K562 (cell line): ENCODE results near the gene JPH3. TPM values are rescaled to one million over a fixed set of nuclear protein-coding genes. Genes with fewer than 3 reads are reported as not detected.

Experiments used
- ATAC-seq: fragments of 200-7000 bp; cut with Tn5 transposase; 3 replicates; pipeline ENCODE4 v1.9.1; 2020; ENCODE audit warnings: moderate library complexity
- BruUV-seq: library from RNA; stranded (reverse); fragments of 400-500 nt; replicated peaks from 2 replicates; lab custom pipeline; 2021; lab: Mats Ljungman, UMichigan
- CTCF ChIA-PET: fragments of 300-600 bp; formaldehyde crosslinking; extraction: SDS; loops from one replicate; lab custom pipeline; 2021; ENCODE audit warnings: low intra/inter-chr PET ratio; lab: Yijun Ruan, JAX
- POLR2A ChIA-PET: fragments of 300-600, 350-650 bp; sonication (Branson Sonifier 250); formaldehyde crosslinking; extraction: SDS; loops from one replicate; lab custom pipeline; 2021; ENCODE audit warnings: antibody characterized with exemption, inconsistent platforms; lab: Yijun Ruan, JAX
- DNase-seq, 4 experiments: peaks; one replicate each; pipeline versions ENCODE4 v3.0.0 to v3.0.0-alpha.2; 2011 to 2018; ENCODE audit warnings: low spot score in 3 of 4, mixed read lengths in 3 of 4; ENCODE audit errors: extremely low read depth in 1 of 4
- FAIRE-seq: peaks from 2 replicates; lab custom pipeline; 2011; peaks lifted over from hg19 to GRCh38; lab: Jason Lieb, UNC
- H2AFZ ChIP-seq: 2 replicates; pipeline ENCODE4 v1.6.0; 2011; ENCODE audit warnings: low read depth, low read length, control low read depth, inconsistent platforms
- H3K27ac ChIP-seq: fragments of 200-600 bp; 3 replicates; pipeline ENCODE4 v1.8.0; 2011; ENCODE audit warnings: low read depth, mild to moderate bottlenecking, control low read depth, inconsistent platforms, low read length, moderate library complexity, mixed read lengths; ENCODE audit errors: extremely low read depth
- H3K27me3 ChIP-seq, 2 experiments: fragments of 300-600 bp in 1 of 2; 2 replicates in 1 of 2; 3 replicates in 1 of 2; pipeline versions ENCODE4 v1.6.0 to v1.8.0; 2011; ENCODE audit warnings: inconsistent platforms in 2 of 2, low read length in 2 of 2, mild to moderate bottlenecking in 1 of 2, mixed read lengths in 1 of 2, moderate library complexity in 1 of 2; ENCODE audit not compliant: control insufficient read depth in 2 of 2, insufficient read depth in 2 of 2
- H3K36me3 ChIP-seq: fragments of 300-600 bp; 3 replicates; pipeline ENCODE4 v1.8.0; 2011; ENCODE audit warnings: mild to moderate bottlenecking, low read length, inconsistent platforms; ENCODE audit not compliant: control insufficient read depth, insufficient read depth
- H3K4me1 ChIP-seq, 2 experiments: fragments of 200-600 bp in 1 of 2; replicated peaks in 1 of 2; 2 replicates in 1 of 2; 3 replicates in 1 of 2; pipeline versions ENCODE4 v1.5.1 to v1.8.0; 2011; ENCODE audit warnings: inconsistent platforms in 2 of 2, low read length in 2 of 2, mild to moderate bottlenecking in 1 of 2, mixed read lengths in 1 of 2, moderate library complexity in 1 of 2; ENCODE audit not compliant: control insufficient read depth in 2 of 2, insufficient read depth in 2 of 2
- H3K4me2 ChIP-seq: 2 replicates; pipeline ENCODE4 v1.6.1; 2011; ENCODE audit warnings: low read length, control low read depth, inconsistent platforms, mixed read lengths; ENCODE audit not compliant: insufficient read depth
- H3K4me3 ChIP-seq: fragments of 200-600 bp; sonication (generic), shearing (Covaris generic); 2 replicates; pipeline ENCODE4 v1.5.1; 2016; ENCODE audit warnings: control low read depth, inconsistent platforms
- H3K79me2 ChIP-seq: fragments of 200-600 bp; 3 replicates; pipeline ENCODE4 v1.8.0; 2011; ENCODE audit warnings: low read length, inconsistent platforms; ENCODE audit not compliant: control insufficient read depth, insufficient read depth
- H3K9ac ChIP-seq, 2 experiments: 2 replicates each; pipeline versions ENCODE4 v1.6.0 to v1.6.1; 2011; ENCODE audit warnings: low read depth in 2 of 2, low read length in 2 of 2, control low read depth in 1 of 2, inconsistent platforms in 1 of 2, mild to moderate bottlenecking in 1 of 2, mixed read lengths in 1 of 2; ENCODE audit not compliant: insufficient read depth in 1 of 2
- H3K9me1 ChIP-seq: one replicate; pipeline ENCODE4 v1.6.0; 2011; ENCODE audit warnings: inconsistent platforms, mild to moderate bottlenecking, low read length, moderate library complexity; ENCODE audit not compliant: control insufficient read depth, insufficient read depth
- H3K9me3 ChIP-seq: replicated peaks from 2 replicates; pipeline ENCODE4 v1.5.1; 2011; ENCODE audit warnings: low read depth, low read length, inconsistent platforms; ENCODE audit not compliant: control insufficient read depth, insufficient read depth
- H4K20me1 ChIP-seq: replicated peaks from 2 replicates; pipeline ENCODE4 v1.6.1; 2011; ENCODE audit warnings: low read length, inconsistent platforms, mixed read lengths; ENCODE audit not compliant: control insufficient read depth, insufficient read depth
- CTCF ChIP-seq, 3 experiments: IDR thresholded peaks in 2 of 3; conservative IDR thresholded peaks in 1 of 3; 2 replicates each; pipeline ENCODE4 v1.5.1; 2011 to 2012; ENCODE audit warnings: low read length in 3 of 3, mild to moderate bottlenecking in 3 of 3, control low read depth in 2 of 3, improper control_type of control experiment in 1 of 3, inconsistent platforms in 1 of 3, low read depth in 1 of 3, mixed read lengths in 1 of 3, moderate library complexity in 1 of 3; ENCODE audit not compliant: insufficient read depth in 2 of 3
- MAX ChIP-seq: sonication (generic); formaldehyde crosslinking; IDR thresholded peaks from 2 replicates; pipeline ENCODE4 v1.9.0; 2022; ENCODE audit warnings: mild to moderate bottlenecking, missing genetic modification reagents
- MCM3 ChIP-seq: fragments of 450-650 bp; IDR thresholded peaks from 2 replicates; pipeline ENCODE4 v1.6.1; 2016
- SMARCC2 ChIP-seq: fragments of 450-650 bp; IDR thresholded peaks from 2 replicates; pipeline ENCODE4 v1.6.1; 2017; ENCODE audit warnings: antibody characterized with exemption, moderate library complexity, mild to moderate bottlenecking, low read depth
- XRCC4 ChIP-seq: IDR thresholded peaks from one replicate; pipeline ENCODE4 v1.6.1; 2011; ENCODE audit not compliant: insufficient read depth, insufficient read length; ENCODE audit errors: extremely low read depth
- ZC3H11A ChIP-seq: IDR thresholded peaks from 2 replicates; pipeline ENCODE4 v1.6.1; 2012; ENCODE audit warnings: low read depth, low read length, improper control_type of control experiment
- WGBS: fragments of 100-300 bp; shearing (Covaris generic); methylation state at CpG from one replicate; pipeline ENCODE4 v1.1.6; 2016; ENCODE audit warnings: low coverage, mixed read lengths; ENCODE audit not compliant: insufficient coverage; ENCODE audit errors: missing lambda C conversion rate; 5-methylcytosine and 5-hydroxymethylcytosine counted together
- in situ Hi-C: fragments of 300-500 bp; cut with MboI; formaldehyde crosslinking; loops from 4 replicates; pipeline ENCODE4 v1.15.0; 2018; ENCODE audit warnings: inconsistent platforms, mixed read lengths
- intact Hi-C: fragments of 100-400 bp; cut with micrococcal nuclease; formaldehyde crosslinking; loops from 2 replicates; pipeline ENCODE4 v1.14.2; 2022
- polyA plus RNA-seq, 8 experiments: library from polyadenylated mRNA; depleted of rRNA in 4 of 8; stranded (reverse) in 5 of 8; unstranded in 3 of 8; fragments of >200 nt; fragmentation: Nextera tagmentation in 2 of 8; fragmentation: Illumina TruSeq in 1 of 8; extraction: Ambion mirVana in 2 of 8; extraction: Trizol in 1 of 8; gene quantifications; 2 replicates each; pipeline versions ENCODE4 v1.2.1 to v1.2.3, GENCODE V29; 2011 to 2014; ENCODE audit warnings: inconsistent platforms in 1 of 8, missing spikeins in 1 of 8
- total RNA-seq, 7 experiments: library from RNA; depleted of rRNA in 6 of 7; stranded (reverse); fragments of >200 nt in 6 of 7; fragmentation: Illumina TruSeq in 2 of 7; extraction: Trizol in 2 of 7; gene quantifications; 2 replicates each; pipeline versions ENCODE4 v1.2.1 to v1.2.3, GENCODE V29; 2011 to 2021; ENCODE audit warnings: low replicate concordance in 1 of 7

The JPH3 gene
- total and polyA plus RNA-seq, 9 of the 15 experiments (the other 6 are each of a cell fraction or from before 2014, with no cell fraction given): 0.01 TPM; not detected in 8

GRCh38 chr16:87652386-87652785 is 50.1 kb downstream of the JPH3 start:
- intact Hi-C loops: no loop called here
- peaks cover 74 to 89% of the 10 kb centered on the region in 2 experiments for H3K27me3 ChIP-seq

More at GRCh38 chr16:87652386-87652785, 50.1 kb downstream of the JPH3 start:
- Histone ChIP-seq H4K20me1 (peaks cover 24% of the 10 kb centered on the region), H3K36me3 (no peaks in the 10 kb centered on the region), H3K9me3 (no peaks in the 10 kb centered on the region), H3K4me1 (peaks cover 0 to 35% of the 10 kb centered on the region in 2 experiments; a peak in 2 of 5 replicates), H3K4me2 (no peak overlapping the region), H2AFZ (no peak overlapping the region), H3K4me3 (no peak overlapping the region), H3K9me1 (no peaks in the 10 kb centered on the region), H3K79me2 (no peaks in the 10 kb centered on the region), H3K9ac (no peak overlapping the region), H3K27ac (no peak overlapping the region)
- TF ChIP-seq SMARCC2 (no peak), MCM3 (no peak), XRCC4 (no peak), ZC3H11A (no peak), MAX (CRISPR knock-in tag) (no peak), CTCF (IDR thresholded peaks at IDR 0.05 in 2 of 3, conservative IDR thresholded peaks at IDR 0.05 in 1 of 3; ENCODE audit: insufficient read depth in 2 of 3, low read depth in 1 of 3, low read length in 3 of 3) (no peak)
- ATAC-seq (no peak), DNase-seq (no peak), FAIRE-seq (no peak)
- no TSS peak for BruUV-seq
- in situ Hi-C loops: no loop called here
- CTCF ChIA-PET: no interaction called here
- POLR2A ChIA-PET: no interaction called here
- WGBS: 10% methylated on average over 17 of the region's 17 CpGs
